Skin epidermis (tissue), 12 donors: Measurements from ENCODE around the gene GLUD2.
"Not testable (repeated sequence)": the region's sequence is repeated elsewhere in the genome, so short reads cannot be mapped to it uniquely, and the experiment has no call there.

Experiments used
- H3K27ac ChIP-seq, 21 experiments: fragments of 200-600 bp; sonication (generic) in 11 of 21; one replicate each; pipeline ENCODE4 v1.5.0; 2020; ENCODE audit warnings: mild to moderate bottlenecking in 3 of 21, inconsistent platforms in 2 of 21, moderate library complexity in 2 of 21
- H3K4me3 ChIP-seq, 7 experiments: fragments of 200-600 bp; sonication (generic) in 2 of 7; one replicate each; pipeline ENCODE4 v1.5.0; 2020; ENCODE audit warnings: inconsistent platforms in 2 of 7, mild to moderate bottlenecking in 2 of 7, moderate library complexity in 1 of 7

GLUD2 gene

GRCh38 chrX:121047441-121048419, at the start of gene GLUD2:
GLUD2 (plus strand) TSS chrX:121047610; CDS start chrX:121047685, 75 bp downstream.
- peak within 1 kb of the TSS in 3 of 7 experiments; percentile 5 to 24 (median 23) for H3K4me3 ChIP-seq
- H3K27ac ChIP-seq: not testable (repeated sequence)

- Histone ChIP-seq H3K27ac (no peak overlapping the region), H3K4me3 (no peak overlapping the region)
These were observed 48.0 kb upstream of the GLUD2 start for GRCh38 chrX:120999413-120999812.

GRCh38 chrX:121000589-121000988, 46.8 kb upstream of the GLUD2 start:
- no peak overlapping the region for H3K27ac ChIP-seq
- H3K4me3 ChIP-seq: no peak overlapping the region

- H3K4me3 ChIP-seq: no peak overlapping the region
These were observed 38.5 kb upstream of the GLUD2 start for GRCh38 chrX:121008920-121009319.

GRCh38 chrX:121009764-121010163, 37.6 kb upstream of the GLUD2 start:
- H3K4me3 ChIP-seq: no peak overlapping the region
- no peak overlapping the region for H3K27ac ChIP-seq

More at GRCh38 chrX:121008920-121009319, 38.5 kb upstream of the GLUD2 start:
- H3K27ac ChIP-seq: no peak overlapping the region

GRCh38 chrX:121010218-121010617, 37.2 kb upstream of the GLUD2 start:
- Histone ChIP-seq H3K4me3 (no peak overlapping the region), H3K27ac (no peak overlapping the region)

- Histone ChIP-seq H3K27ac (no peak overlapping the region), H3K4me3 (no peak overlapping the region)
These were observed 36.2 kb upstream of the GLUD2 start for GRCh38 chrX:121011254-121011653.

GRCh38 chrX:121013897-121014455, 33.4 kb upstream of the GLUD2 start:
- no peak overlapping the region for H3K4me3 ChIP-seq
- no peak overlapping the region for H3K27ac ChIP-seq

GRCh38 chrX:121014826-121015225, 32.6 kb upstream of the GLUD2 start:
- no peak overlapping the region for H3K4me3 ChIP-seq

GRCh38 chrX:121028419-121028818, 19.0 kb upstream of the GLUD2 start:
- H3K4me3 ChIP-seq: no peak overlapping the region
- H3K27ac ChIP-seq: no peak overlapping the region

More at GRCh38 chrX:121014826-121015225, 32.6 kb upstream of the GLUD2 start:
- no peak overlapping the region for H3K27ac ChIP-seq

- no peak overlapping the region for H3K27ac ChIP-seq
These were observed 17.3 kb upstream of the GLUD2 start for GRCh38 chrX:121030083-121030482.

GRCh38 chrX:121032531-121032930, 14.9 kb upstream of the GLUD2 start:
- Histone ChIP-seq H3K4me3 (no peak overlapping the region), H3K27ac (no peak overlapping the region)

More at GRCh38 chrX:121030083-121030482, 17.3 kb upstream of the GLUD2 start:
- H3K4me3 ChIP-seq: no peak overlapping the region

GRCh38 chrX:121036137-121036536, 11.3 kb upstream of the GLUD2 start:
- Histone ChIP-seq H3K27ac (no peak overlapping the region), H3K4me3 (no peak overlapping the region)

- H3K27ac ChIP-seq: no peak overlapping the region
These were observed 10.5 kb upstream of the GLUD2 start for GRCh38 chrX:121036951-121037350.

GRCh38 chrX:121050781-121051180, 3.4 kb downstream of the GLUD2 start:
- Histone ChIP-seq H3K27ac (no peak overlapping the region), H3K4me3 (no peak overlapping the region)

More at GRCh38 chrX:121036951-121037350, 10.5 kb upstream of the GLUD2 start:
- H3K4me3 ChIP-seq: no peak overlapping the region

- H3K27ac ChIP-seq: no peak overlapping the region
- no peak overlapping the region for H3K4me3 ChIP-seq
These were observed 4.7 kb downstream of the GLUD2 start for GRCh38 chrX:121052122-121052521.

GRCh38 chrX:121062289-121062688, 14.9 kb downstream of the GLUD2 start:
- H3K4me3 ChIP-seq: no peak overlapping the region
- no peak overlapping the region for H3K27ac ChIP-seq

- Histone ChIP-seq H3K27ac (no peak overlapping the region), H3K4me3 (no peak overlapping the region)
These were observed 17.2 kb downstream of the GLUD2 start for GRCh38 chrX:121064579-121064978.

- not testable (repeated sequence) for H3K4me3 ChIP-seq, H3K27ac ChIP-seq
These were observed 36.8 kb downstream of the GLUD2 start for GRCh38 chrX:121084247-121084646.

GRCh38 chrX:121084903-121085611, 37.6 kb downstream of the GLUD2 start:
- H3K4me3 ChIP-seq: no peak overlapping the region
- no peak overlapping the region for H3K27ac ChIP-seq
